Colonic mucosa (tissue), 4 donors: ENCODE data around the gene MAPKAPK5. TPM values are rescaled to one million over a fixed set of nuclear protein-coding genes. Genes with fewer than 3 reads are reported as not detected.
"Not testable (repeated sequence)": the region's sequence is repeated elsewhere in the genome, so short reads cannot be mapped to it uniquely, and the experiment has no call there.

Experiments
- DNase-seq: peaks from one replicate; pipeline ENCODE4 v3.0.0-alpha.2; 2020
- H3K27ac ChIP-seq: fragments of 200-600 bp; one replicate; pipeline ENCODE4 v1.8.0; 2021
- H3K27me3 ChIP-seq: fragments of 200-600 bp; one replicate; pipeline ENCODE4 v1.8.0; 2021
- H3K36me3 ChIP-seq: fragments of 200-600 bp; one replicate; pipeline ENCODE4 v1.8.0; 2021
- H3K4me1 ChIP-seq: fragments of 200-600 bp; one replicate; pipeline ENCODE4 v1.8.0; 2021; ENCODE audit warnings: mild to moderate bottlenecking
- H3K4me3 ChIP-seq: fragments of 200-600 bp; one replicate; pipeline ENCODE4 v1.8.0; 2021
- H3K9ac ChIP-seq, 2 donors: one replicate each; pipeline ENCODE4 v1.7.0; 2013; ENCODE audit warnings: control low read depth in 2 of 2, low read depth in 2 of 2, low read length in 2 of 2
- H3K9me3 ChIP-seq: fragments of 200-600 bp; one replicate; pipeline ENCODE4 v1.8.0; 2021
- intact Hi-C: fragments of 100-400 bp; cut with DNase I; formaldehyde crosslinking; loops from one replicate; pipeline ENCODE4 v1.14.1; 2022
- microRNA-seq: library from miRNA; unstranded; fragments of <30 nt; microRNA quantifications from one replicate; pipeline ENCODE4, GENCODE V29; 2019
- total RNA-seq, 2 donors: library from RNA; stranded (reverse); fragmentation: NEBNext Ultra II Directional in 1 of 2; extraction: Animal tissue kit (Norgen Biotek cat#: 25700) in 1 of 2; gene quantifications; one replicate each; pipeline ENCODE4 v1.2.1, GENCODE V29; 2021
- TF ChIP-seq, protein P1 (sequence below): fragments of 200-600 bp; IDR thresholded peaks from one replicate; pipeline ENCODE4 v1.8.0; 2022; ENCODE audit warnings: antibody characterized with exemption, mild to moderate bottlenecking
- donor health status: healthy.
- donor health status: DM: no; HTN: no; CAD: no.
- donor health status: DM: no; HTN: no; CAD: no.

MAPKAPK5 gene
- total RNA-seq, 2 donors from 2014 or later, result 76.9 to 84.8 TPM

- Histone ChIP-seq H3K4me1 (no peaks in the 10 kb centered on the region), H3K9ac (no peak overlapping the region), H3K9me3 (no peaks in the 10 kb centered on the region), H3K4me3 (no peak overlapping the region), H3K27ac (no peak overlapping the region), H3K27me3 (no peaks in the 10 kb centered on the region), H3K36me3 (no peaks in the 10 kb centered on the region)
- DNase-seq, result no peak
- intact Hi-C loops, result no loop called here
- TF ChIP-seq, protein P1, sequence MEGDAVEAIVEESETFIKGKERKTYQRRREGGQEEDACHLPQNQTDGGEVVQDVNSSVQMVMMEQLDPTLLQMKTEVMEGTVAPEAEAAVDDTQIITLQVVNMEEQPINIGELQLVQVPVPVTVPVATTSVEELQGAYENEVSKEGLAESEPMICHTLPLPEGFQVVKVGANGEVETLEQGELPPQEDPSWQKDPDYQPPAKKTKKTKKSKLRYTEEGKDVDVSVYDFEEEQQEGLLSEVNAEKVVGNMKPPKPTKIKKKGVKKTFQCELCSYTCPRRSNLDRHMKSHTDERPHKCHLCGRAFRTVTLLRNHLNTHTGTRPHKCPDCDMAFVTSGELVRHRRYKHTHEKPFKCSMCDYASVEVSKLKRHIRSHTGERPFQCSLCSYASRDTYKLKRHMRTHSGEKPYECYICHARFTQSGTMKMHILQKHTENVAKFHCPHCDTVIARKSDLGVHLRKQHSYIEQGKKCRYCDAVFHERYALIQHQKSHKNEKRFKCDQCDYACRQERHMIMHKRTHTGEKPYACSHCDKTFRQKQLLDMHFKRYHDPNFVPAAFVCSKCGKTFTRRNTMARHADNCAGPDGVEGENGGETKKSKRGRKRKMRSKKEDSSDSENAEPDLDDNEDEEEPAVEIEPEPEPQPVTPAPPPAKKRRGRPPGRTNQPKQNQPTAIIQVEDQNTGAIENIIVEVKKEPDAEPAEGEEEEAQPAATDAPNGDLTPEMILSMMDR, result no peak
These were observed 101.9 kb downstream of the MAPKAPK5 start for GRCh38 chr12:111943929-111944328.

DNA sequence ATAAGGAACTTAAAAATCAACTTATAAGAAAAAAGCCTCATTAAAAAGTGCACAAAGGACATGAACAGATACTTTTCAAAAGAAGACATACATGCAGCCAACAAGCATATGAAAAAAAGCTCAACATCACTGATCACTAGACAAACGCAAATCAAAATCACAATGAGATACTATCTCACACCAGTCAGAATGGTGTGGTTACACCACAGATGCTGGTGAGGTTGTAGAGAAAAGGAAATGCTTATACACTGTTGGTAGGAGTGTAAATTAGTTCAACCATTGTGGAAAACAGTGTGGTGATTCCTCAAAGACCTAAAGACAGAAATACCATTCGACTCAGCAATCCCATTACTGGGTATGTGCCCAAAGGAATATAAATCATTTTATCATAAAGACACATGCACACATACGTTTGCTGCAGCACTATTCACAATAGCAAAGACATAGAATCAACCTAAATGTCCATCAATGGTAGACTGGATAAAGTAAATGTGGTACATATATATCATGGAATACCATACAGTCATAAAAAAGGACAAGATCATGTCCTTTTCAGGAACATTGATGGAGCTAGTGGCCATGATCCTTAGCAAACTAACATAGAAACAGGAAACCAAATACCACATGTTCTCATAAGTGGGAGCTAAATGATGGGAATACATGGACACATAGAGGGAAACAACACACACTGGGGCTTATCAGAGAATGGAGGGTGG is 109.1 kb downstream of the MAPKAPK5 start:
- H3K4me1 ChIP-seq, H3K27ac ChIP-seq, H3K9me3 ChIP-seq, H3K4me3 ChIP-seq, intact Hi-C loops, H3K27me3 ChIP-seq, H3K36me3 ChIP-seq, H3K9ac ChIP-seq, DNase-seq: not testable (repeated sequence)

Small RNAs within 50 kb of the gene (microRNA-seq; reads per million reads assigned to microRNA genes)
- 2.8 reads per million for gene MIR6761

Other genes with a start within 250 kb of the MAPKAPK5 start
- gene ATXN2, start 242.9 kb upstream of the MAPKAPK5 start, total RNA-seq, result 10 to 100 TPM; 48.7 to 55.1 TPM
- gene BRAP, start 156.3 kb upstream of the MAPKAPK5 start, total RNA-seq, result 10 to 100 TPM; 16.0 to 19.6 TPM
- gene ACAD10, start 156.2 kb upstream of the MAPKAPK5 start, total RNA-seq, result 10 to 100 TPM; 37.0 to 42.6 TPM
- 100 to 1,000 TPM; 240 to 398 TPM for gene ALDH2, start 75.3 kb upstream of the MAPKAPK5 start, total RNA-seq
- 1 to 10 TPM; 5.2 to 8.5 TPM for gene TMEM116, start 170.9 kb downstream of the MAPKAPK5 start, total RNA-seq
- 100 to 1,000 TPM; 136 to 152 TPM for gene ERP29, start 171.2 kb downstream of the MAPKAPK5 start, total RNA-seq